ENCODE data around the gene KAZN. TPM values are rescaled to one million over a fixed set of nuclear protein-coding genes. Genes with fewer than 3 reads are reported as not detected.

The KAZN gene
- total and polyA plus RNA-seq, 2 donors: 7.2 to 8.4 TPM

- Histone ChIP-seq H3K27ac (ENCODE audit: low read depth) (no peak overlapping the region), H3K4me1 (ENCODE audit: insufficient read depth) (no peaks in the 10 kb centered on the region), H3K36me3 (ENCODE audit: insufficient read depth) (no peaks in the 10 kb centered on the region), H3K4me3 (ENCODE audit: low read depth, low read length) (no peak overlapping the region)
- 84% methylated on average over 10 of the region's 10 CpGs for WGBS
- DNase-seq (ENCODE audit: extremely low spot score): no peak
These were observed 423.6 kb downstream of the KAZN start for GRCh38 chr1:15022048-15022447.

GRCh38 chr1:15023205-15023604 is 424.7 kb downstream of the KAZN start:
- Histone ChIP-seq H3K4me1 (ENCODE audit: insufficient read depth) (no peaks in the 10 kb centered on the region), H3K4me3 (ENCODE audit: low read depth, low read length) (no peak overlapping the region), H3K27ac (ENCODE audit: low read depth) (no peak overlapping the region), H3K36me3 (ENCODE audit: insufficient read depth) (no peaks in the 10 kb centered on the region)
- no peak for DNase-seq (ENCODE audit: extremely low spot score)
- 66% methylated on average over 5 of the region's 5 CpGs for WGBS

- no peak for DNase-seq (ENCODE audit: extremely low spot score)
- WGBS: 87% methylated on average over 8 of the region's 8 CpGs
- H3K27ac ChIP-seq (ENCODE audit: low read depth): no peak overlapping the region
- H3K36me3 ChIP-seq (ENCODE audit: insufficient read depth): no peaks in the 10 kb centered on the region
- no peak overlapping the region for H3K4me3 ChIP-seq (ENCODE audit: low read depth, low read length)
- no peaks in the 10 kb centered on the region for H3K4me1 ChIP-seq (ENCODE audit: insufficient read depth)
These were observed 425.5 kb downstream of the KAZN start for GRCh38 chr1:15023976-15024375.

GRCh38 chr1:15026117-15026489 is 427.6 kb downstream of the KAZN start:
- Histone ChIP-seq H3K36me3 (ENCODE audit: insufficient read depth) (no peaks in the 10 kb centered on the region), H3K4me3 (ENCODE audit: low read depth, low read length) (no peak overlapping the region), H3K4me1 (ENCODE audit: insufficient read depth) (no peaks in the 10 kb centered on the region), H3K27ac (ENCODE audit: low read depth) (no peak overlapping the region)
- WGBS: 64% methylated on average over 4 of the region's 4 CpGs
- DNase-seq (ENCODE audit: extremely low spot score): no peak

GRCh38 chr1:15027515-15027986 is 429.1 kb downstream of the KAZN start:
- Histone ChIP-seq H3K36me3 (ENCODE audit: insufficient read depth) (no peaks in the 10 kb centered on the region), H3K4me1 (ENCODE audit: insufficient read depth) (no peaks in the 10 kb centered on the region), H3K27ac (ENCODE audit: low read depth) (no peak overlapping the region), H3K4me3 (ENCODE audit: low read depth, low read length) (no peak overlapping the region)
- 43% methylated on average over 12 of the region's 12 CpGs for WGBS
- no peak for DNase-seq (ENCODE audit: extremely low spot score)

GRCh38 chr1:15028102-15028501 is 429.6 kb downstream of the KAZN start:
- Histone ChIP-seq H3K36me3 (ENCODE audit: insufficient read depth) (no peaks in the 10 kb centered on the region), H3K27ac (ENCODE audit: low read depth) (no peak overlapping the region), H3K4me3 (ENCODE audit: low read depth, low read length) (no peak overlapping the region), H3K4me1 (ENCODE audit: insufficient read depth) (no peaks in the 10 kb centered on the region)
- DNase-seq (ENCODE audit: extremely low spot score): no peak
- 64% methylated on average over 6 of the region's 6 CpGs for WGBS

GRCh38 chr1:15028616-15029015 is 430.1 kb downstream of the KAZN start:
- Histone ChIP-seq H3K4me1 (ENCODE audit: insufficient read depth) (no peaks in the 10 kb centered on the region), H3K27ac (ENCODE audit: low read depth) (no peak overlapping the region), H3K4me3 (ENCODE audit: low read depth, low read length) (no peak overlapping the region), H3K36me3 (ENCODE audit: insufficient read depth) (no peaks in the 10 kb centered on the region)
- WGBS: 93% methylated on average over 7 of the region's 7 CpGs
- DNase-seq (ENCODE audit: extremely low spot score): no peak

- no peak for DNase-seq (ENCODE audit: extremely low spot score)
- no peaks in the 10 kb centered on the region for H3K36me3 ChIP-seq (ENCODE audit: insufficient read depth)
- no peak overlapping the region for H3K4me3 ChIP-seq (ENCODE audit: low read depth, low read length)
- WGBS: 95% methylated on average over 6 of the region's 6 CpGs
- H3K4me1 ChIP-seq (ENCODE audit: insufficient read depth): no peaks in the 10 kb centered on the region
- no peak overlapping the region for H3K27ac ChIP-seq (ENCODE audit: low read depth)
These were observed 430.6 kb downstream of the KAZN start for GRCh38 chr1:15029036-15029435.

GRCh38 chr1:15029786-15030185 is 431.3 kb downstream of the KAZN start:
- no peak for DNase-seq (ENCODE audit: extremely low spot score)
- Histone ChIP-seq H3K4me1 (ENCODE audit: insufficient read depth) (no peaks in the 10 kb centered on the region), H3K27ac (ENCODE audit: low read depth) (no peak overlapping the region), H3K4me3 (ENCODE audit: low read depth, low read length) (no peak overlapping the region), H3K36me3 (ENCODE audit: insufficient read depth) (no peaks in the 10 kb centered on the region)
- WGBS: 93% methylated on average over 8 of the region's 8 CpGs

GRCh38 chr1:15031251-15031933 is 432.9 kb downstream of the KAZN start:
- Histone ChIP-seq H3K4me1 (ENCODE audit: insufficient read depth) (no peaks in the 10 kb centered on the region), H3K36me3 (ENCODE audit: insufficient read depth) (no peaks in the 10 kb centered on the region), H3K27ac (ENCODE audit: low read depth) (no peak overlapping the region), H3K4me3 (ENCODE audit: low read depth, low read length) (no peak overlapping the region)
- DNase-seq (ENCODE audit: extremely low spot score): no peak
- WGBS: 97% methylated on average over 8 of the region's 8 CpGs

- Histone ChIP-seq H3K4me3 (ENCODE audit: low read depth, low read length) (no peak overlapping the region), H3K4me1 (ENCODE audit: insufficient read depth) (no peaks in the 10 kb centered on the region), H3K27ac (ENCODE audit: low read depth) (no peak overlapping the region), H3K36me3 (ENCODE audit: insufficient read depth) (no peaks in the 10 kb centered on the region)
- no peak for DNase-seq (ENCODE audit: extremely low spot score)
- WGBS: 62% methylated on average over 4 of the region's 4 CpGs
These were observed 434.8 kb downstream of the KAZN start for GRCh38 chr1:15033264-15033663.

GRCh38 chr1:15034656-15035055 is 436.2 kb downstream of the KAZN start:
- no peaks in the 10 kb centered on the region for H3K4me1 ChIP-seq (ENCODE audit: insufficient read depth)
- 95% methylated on average over 16 of the region's 16 CpGs for WGBS
- no peak for DNase-seq (ENCODE audit: extremely low spot score)
- no peak overlapping the region for H3K27ac ChIP-seq (ENCODE audit: low read depth)
- no peaks in the 10 kb centered on the region for H3K36me3 ChIP-seq (ENCODE audit: insufficient read depth)
- H3K4me3 ChIP-seq (ENCODE audit: low read depth, low read length): no peak overlapping the region

GRCh38 chr1:15035236-15035635 is 436.8 kb downstream of the KAZN start:
- Histone ChIP-seq H3K27ac (ENCODE audit: low read depth) (no peak overlapping the region), H3K36me3 (ENCODE audit: insufficient read depth) (no peaks in the 10 kb centered on the region), H3K4me3 (ENCODE audit: low read depth, low read length) (no peak overlapping the region), H3K4me1 (ENCODE audit: insufficient read depth) (no peaks in the 10 kb centered on the region)
- no peak for DNase-seq (ENCODE audit: extremely low spot score)
- WGBS: 98% methylated on average over 3 of the region's 3 CpGs

GRCh38 chr1:15036101-15036500 is 437.6 kb downstream of the KAZN start:
- Histone ChIP-seq H3K4me3 (ENCODE audit: low read depth, low read length) (no peak overlapping the region), H3K36me3 (ENCODE audit: insufficient read depth) (no peaks in the 10 kb centered on the region), H3K4me1 (ENCODE audit: insufficient read depth) (no peaks in the 10 kb centered on the region), H3K27ac (ENCODE audit: low read depth) (no peak overlapping the region)
- WGBS: 84% methylated on average over 10 of the region's 10 CpGs
- no peak for DNase-seq (ENCODE audit: extremely low spot score)
